Tibial nerve (tissue), 4 donors: ENCODE data around the gene VN1R2. TPM values are rescaled to one million over a fixed set of nuclear protein-coding genes. Genes with fewer than 3 reads are reported as not detected.
"Not testable (repeated sequence)": the region's sequence is repeated elsewhere in the genome, so short reads cannot be mapped to it uniquely, and the experiment has no call there.

Experiments used
- DNase-seq, 2 donors: peaks; one replicate each; pipeline ENCODE4 v3.0.0-alpha.2; 2019; ENCODE audit warnings: low spot score in 2 of 2
- H3K27ac ChIP-seq, 4 donors: fragments of 200-600 bp; sonication (generic) in 3 of 4; one replicate each; pipeline ENCODE4 v1.5.1; 2017 to 2019; ENCODE audit warnings: mild to moderate bottlenecking in 1 of 4
- H3K27me3 ChIP-seq, 2 donors: fragments of 200-600 bp; sonication (generic) in 1 of 2; one replicate each; pipeline versions ENCODE4 v1.5.1 to v1.6.0; 2017 to 2019
- H3K36me3 ChIP-seq, 3 donors: fragments of 200-600 bp; sonication (generic); one replicate each; pipeline ENCODE4 v1.5.1; 2018 to 2019
- H3K4me1 ChIP-seq, 4 donors: fragments of 200-600 bp; sonication (generic) in 3 of 4; one replicate each; pipeline ENCODE4 v1.5.1; 2017 to 2019
- H3K4me3 ChIP-seq, 4 donors: fragments of 200-600 bp; sonication (generic) in 3 of 4; one replicate each; pipeline ENCODE4 v1.5.1; 2017 to 2019; ENCODE audit warnings: mild to moderate bottlenecking in 1 of 4, moderate library complexity in 1 of 4
- H3K9me3 ChIP-seq, 4 donors: fragments of 200-600 bp; sonication (generic) in 3 of 4; one replicate each; pipeline ENCODE4 v1.5.1; 2017 to 2019
- CTCF ChIP-seq, 5 experiments: fragments of 200-600 bp in 3 of 5; fragments of 450-650 bp in 2 of 5; sonication (generic) in 3 of 5; IDR thresholded peaks; one replicate each; pipeline ENCODE4 v1.5.1; 2016 to 2019; ENCODE audit warnings: antibody characterized with exemption in 5 of 5, mild to moderate bottlenecking in 3 of 5, moderate library complexity in 2 of 5
- EP300 ChIP-seq, 2 donors: sonication (generic); formaldehyde crosslinking; IDR thresholded peaks; one replicate each; pipeline ENCODE4 v1.6.1; 2017; ENCODE audit warnings: antibody characterized with exemption in 2 of 2, mild to moderate bottlenecking in 1 of 2
- POLR2A ChIP-seq, 2 donors: fragments of 450-650 bp; IDR thresholded peaks; one replicate each; pipeline ENCODE4 v1.6.1; 2017; ENCODE audit warnings: antibody characterized with exemption in 2 of 2, mild to moderate bottlenecking in 2 of 2, moderate library complexity in 2 of 2
- WGBS, 2 donors: methylation state at CpG; one replicate each; pipeline ENCODE4 v1.1.5; 2018; 5-methylcytosine and 5-hydroxymethylcytosine counted together
- total RNA-seq, 4 donors: library from RNA; depleted of rRNA; stranded (reverse); fragments of >200 nt; gene quantifications; one replicate each; pipeline ENCODE4 v1.1.0, GENCODE V29; 2016

VN1R2 gene, protein sequence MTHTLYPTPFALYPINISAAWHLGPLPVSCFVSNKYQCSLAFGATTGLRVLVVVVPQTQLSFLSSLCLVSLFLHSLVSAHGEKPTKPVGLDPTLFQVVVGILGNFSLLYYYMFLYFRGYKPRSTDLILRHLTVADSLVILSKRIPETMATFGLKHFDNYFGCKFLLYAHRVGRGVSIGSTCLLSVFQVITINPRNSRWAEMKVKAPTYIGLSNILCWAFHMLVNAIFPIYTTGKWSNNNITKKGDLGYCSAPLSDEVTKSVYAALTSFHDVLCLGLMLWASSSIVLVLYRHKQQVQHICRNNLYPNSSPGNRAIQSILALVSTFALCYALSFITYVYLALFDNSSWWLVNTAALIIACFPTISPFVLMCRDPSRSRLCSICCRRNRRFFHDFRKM
- total RNA-seq = not detected

GRCh38 chr19:53257715-53258342 lies at the start of gene VN1R2:
TSS of gene VN1R2 (plus strand) at chr19:53258292. CDS start at chr19:53258376, 84 bp downstream.
- not testable (repeated sequence) for H3K9me3 ChIP-seq, H3K4me3 ChIP-seq, DNase-seq, H3K27ac ChIP-seq, H3K27me3 ChIP-seq, H3K36me3 ChIP-seq
- 60 to 69% methylated on average over 14 of the region's 14 CpGs for WGBS, 2 donors
- peaks cover 0 to 14% (median 2%) of the 10 kb centered on the region in 4 donors for H3K4me1 ChIP-seq

DNA sequence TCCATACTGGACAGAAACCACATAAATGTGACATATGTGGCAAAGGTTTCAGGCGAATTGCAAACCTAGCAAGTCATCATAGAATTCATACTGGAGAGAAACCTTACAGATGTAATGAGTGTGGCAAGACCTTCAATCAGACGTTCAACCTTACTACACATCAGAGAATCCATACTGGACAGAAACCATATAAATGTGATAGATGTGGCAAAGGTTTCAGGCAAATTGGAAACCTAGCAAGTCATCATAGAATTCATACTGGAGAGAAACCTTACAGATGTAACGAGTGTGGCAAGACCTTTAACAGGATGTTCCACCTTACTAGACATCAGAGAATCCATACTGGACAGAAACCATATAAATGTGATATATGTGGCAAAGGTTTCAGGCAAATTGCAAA lies 46.5 kb upstream of the VN1R2 start:
- not testable (repeated sequence) for DNase-seq, H3K27ac ChIP-seq, H3K4me1 ChIP-seq, H3K27me3 ChIP-seq, H3K4me3 ChIP-seq
- 85 to 88% methylated on average over 3 of the region's 3 CpGs for WGBS, 2 donors
- Histone ChIP-seq H3K36me3 (peaks cover 0 to 87% (median 34%) of the 10 kb centered on the region in 3 donors), H3K9me3 (peaks cover 6 to 100% (median 71%) of the 10 kb centered on the region in 4 donors)

DNA sequence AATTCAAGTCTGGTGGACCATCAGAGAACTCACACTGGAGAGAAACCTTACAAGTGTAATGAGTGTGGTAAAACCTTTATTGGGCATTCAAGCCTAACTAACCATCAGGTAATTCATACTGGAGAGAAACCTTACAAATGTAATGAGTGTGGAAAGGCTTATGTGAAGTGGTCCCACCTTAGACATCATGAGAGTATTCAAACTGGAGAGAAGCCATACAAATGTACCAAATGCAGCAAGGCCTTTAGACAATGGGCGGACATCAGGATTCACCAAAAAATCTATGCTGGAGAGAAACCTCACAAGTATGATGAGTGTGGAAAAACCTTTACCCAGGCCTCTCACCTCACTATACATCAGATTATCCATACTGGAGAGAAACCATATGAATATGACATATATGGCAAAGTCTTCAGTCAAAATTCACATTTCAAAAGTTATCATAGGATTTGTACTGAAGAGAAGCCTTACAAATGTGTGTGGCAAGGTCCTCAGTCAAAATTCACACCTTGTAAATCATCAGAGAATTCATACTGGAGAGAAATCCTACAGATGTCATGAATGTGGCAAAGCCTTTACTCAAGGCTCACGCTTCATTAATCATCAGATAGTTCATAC lies 45.3 kb upstream of the VN1R2 start:
- Histone ChIP-seq H3K27ac (no peak overlapping the region), H3K36me3 (peaks cover 0 to 83% (median 33%) of the 10 kb centered on the region in 3 donors), H3K9me3 (peaks cover 6 to 100% (median 71%) of the 10 kb centered on the region in 4 donors), H3K4me3 (no peak overlapping the region), H3K27me3 (no peaks in the 10 kb centered on the region), H3K4me1 (no peaks in the 10 kb centered on the region)
- no peak for TF ChIP-seq EP300 (IDR thresholded peaks at IDR 0.05)
- DNase-seq = no peak
- 96 to 98% methylated on average over 2 of the region's 2 CpGs for WGBS, 2 donors

DNA sequence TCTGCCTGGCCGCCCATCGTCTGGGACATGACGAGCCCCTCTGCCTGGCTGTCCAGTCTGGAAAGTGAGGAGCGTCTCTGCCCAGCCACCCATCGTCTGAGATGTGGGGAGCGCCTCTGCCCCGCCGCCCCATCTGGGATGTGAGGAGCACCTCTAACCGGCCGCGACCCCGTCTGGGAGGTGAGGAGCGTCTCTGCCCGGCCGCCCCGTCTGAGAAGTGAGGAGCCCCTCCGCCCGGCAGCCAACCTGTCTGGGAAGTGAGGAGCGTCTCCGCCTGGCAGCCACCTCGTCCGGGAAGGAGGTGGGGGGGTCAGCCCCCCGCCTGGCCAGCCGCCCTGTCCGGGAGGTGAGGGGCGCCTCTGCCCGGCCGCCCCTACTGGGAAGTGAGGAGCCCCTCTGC lies 35.4 kb upstream of the VN1R2 start:
- H3K27me3 ChIP-seq, H3K4me1 ChIP-seq, H3K4me3 ChIP-seq, H3K27ac ChIP-seq, DNase-seq: not testable (repeated sequence)
- H3K36me3 ChIP-seq = peaks cover 0 to 29% (median 0%) of the 10 kb centered on the region in 3 donors
- WGBS, 2 donors = no CpG with 5 or more reads among the region's 28 CpGs
- H3K9me3 ChIP-seq = peaks cover 0 to 95% (median 30%) of the 10 kb centered on the region in 4 donors

- H3K27ac ChIP-seq = no peak overlapping the region
- no peak for DNase-seq
- WGBS, 2 donors = 91 to 95% methylated on average over 19 to 20 of the region's 20 CpGs
- no peak overlapping the region for H3K4me3 ChIP-seq
- TF ChIP-seq POLR2A (IDR thresholded peaks at IDR 0.05) (no peak), EP300 (IDR thresholded peaks at IDR 0.05) (no peak)
- H3K4me1 ChIP-seq = no peaks in the 10 kb centered on the region
- peaks cover 0 to 20% (median 0%) of the 10 kb centered on the region in 3 donors for H3K36me3 ChIP-seq
- H3K9me3 ChIP-seq = peaks cover 0 to 95% (median 32%) of the 10 kb centered on the region in 4 donors
- no peaks in the 10 kb centered on the region for H3K27me3 ChIP-seq
These were observed 33.5 kb upstream of the VN1R2 start for GRCh38 chr19:53224606-53225005.

GRCh38 chr19:53237114-53237777 lies 20.8 kb upstream of the VN1R2 start:
- H3K9me3 ChIP-seq = peaks cover 5 to 100% (median 51%) of the 10 kb centered on the region in 4 donors
- WGBS, 2 donors = 92 to 95% methylated on average over 4 of the region's 4 CpGs
- H3K36me3 ChIP-seq = peaks cover 0 to 89% (median 15%) of the 10 kb centered on the region in 3 donors
- H3K4me1 ChIP-seq = no peaks in the 10 kb centered on the region
- TF ChIP-seq EP300 (IDR thresholded peaks at IDR 0.05) = no peak
- TF ChIP-seq CTCF (IDR thresholded peaks at IDR 0.05) = no peak
- no peak for TF ChIP-seq POLR2A (IDR thresholded peaks at IDR 0.05)
- no peak overlapping the region for H3K4me3 ChIP-seq
- H3K27me3 ChIP-seq = no peaks in the 10 kb centered on the region
- DNase-seq = no peak
- no peak overlapping the region for H3K27ac ChIP-seq

DNA sequence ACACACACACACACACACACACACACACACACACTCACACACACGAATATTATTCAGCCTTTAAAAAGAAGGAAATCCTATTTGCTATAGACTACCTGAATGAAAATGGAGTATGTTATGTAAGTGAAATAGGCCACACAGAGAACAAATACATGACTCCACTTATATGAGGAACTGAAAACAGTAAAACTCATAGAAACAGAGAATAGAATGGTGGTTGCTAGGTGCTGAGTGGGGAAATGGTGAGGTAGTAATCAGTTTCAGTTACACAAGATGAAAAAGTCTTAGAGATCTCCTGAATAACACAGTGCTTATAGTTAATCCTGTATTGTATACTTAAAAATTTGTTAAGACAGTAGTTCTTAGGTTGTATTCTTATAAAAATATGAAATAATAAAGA lies 11.6 kb upstream of the VN1R2 start:
- TF ChIP-seq EP300 (IDR thresholded peaks at IDR 0.05) (no peak), POLR2A (IDR thresholded peaks at IDR 0.05) (no peak), CTCF (IDR thresholded peaks at IDR 0.05) (no peak)
- H3K27ac ChIP-seq = no peak overlapping the region
- H3K4me1 ChIP-seq = no peaks in the 10 kb centered on the region
- H3K4me3 ChIP-seq = no peak overlapping the region
- 91 to 97% methylated on average over 1 of the region's 1 CpG for WGBS, 2 donors
- no peaks in the 10 kb centered on the region for H3K27me3 ChIP-seq
- H3K36me3 ChIP-seq = peaks cover 2 to 99% (median 29%) of the 10 kb centered on the region in 3 donors
- no peak for DNase-seq
- H3K9me3 ChIP-seq = peaks cover 0 to 99% (median 39%) of the 10 kb centered on the region in 4 donors
